ENCODE data around the gene KMT2C.
"Not testable (repeated sequence)": the region's sequence is repeated elsewhere in the genome, so short reads cannot be mapped to it uniquely, and the experiment has no call there.

The KMT2C gene

GRCh38 chr7:152382244-152382643 is 53.6 kb downstream of the KMT2C start (continued):
- TF ChIP-seq OVOL3 (tag by site-specific recombination; IDR thresholded peaks at IDR 0.05) (peak; percentile 79; the same call in 1 of the 2 replicates), PRDM4 (tag by site-specific recombination; IDR thresholded peaks at IDR 0.05) (peak; percentile 33; the same call in 1 of the 2 replicates), ZNF776 (tag by site-specific recombination; IDR thresholded peaks at IDR 0.05; ENCODE audit: borderline replicate concordance) (no peak), ZNF202 (tag by site-specific recombination; IDR thresholded peaks at IDR 0.05; ENCODE audit: borderline replicate concordance) (no peak), GLIS2 (tag by site-specific recombination; IDR thresholded peaks at IDR 0.05) (no peak), CTCF (tag by site-specific recombination; IDR thresholded peaks at IDR 0.05) (no peak), FEZF1 (tag by site-specific recombination; IDR thresholded peaks at IDR 0.05) (peak; percentile 74), ZNF341 (tag by site-specific recombination; IDR thresholded peaks at IDR 0.05; ENCODE audit: low read depth) (no peak), ZEB2 (tag by site-specific recombination; IDR thresholded peaks at IDR 0.05) (peak; percentile 45; the same call in 1 of the 2 replicates), ZBTB8A (tag by site-specific recombination; IDR thresholded peaks at IDR 0.05) (0 out of 2 replicates have a peak, but pooled peaks have one; percentile 37)

- POLR2A ChIA-PET; H3K9me3 ChIP-seq (ENCODE audit: control insufficient read depth, insufficient read depth, low read depth, low read length); H3K4me1 ChIP-seq (ENCODE audit: control insufficient read depth, insufficient read depth, low read length); H3K27ac ChIP-seq (ENCODE audit: extremely low read depth, low read depth, low read length); H3K36me3 ChIP-seq (ENCODE audit: control insufficient read depth in 2 of 2, insufficient read depth in 1 of 2, low read length in 2 of 2); H3K4me3 ChIP-seq (ENCODE audit: low read depth, low read length); CTCF ChIA-PET: not testable (repeated sequence)
- TF ChIP-seq ZFHX2 (tag by site-specific recombination; conservative IDR thresholded peaks at IDR 0.05), result 0 out of 2 replicates have a peak, but pooled peaks have one; percentile 14
These were observed 54.7 kb downstream of the KMT2C start for GRCh38 chr7:152380931-152381578.

GRCh38 chr7:152378497-152378896 is 57.3 kb downstream of the KMT2C start:
- CTCF ChIA-PET, result not testable (repeated sequence)

GRCh38 chr7:152376716-152377484 is 58.9 kb downstream of the KMT2C start:
- H3K4me1 ChIP-seq (ENCODE audit: control insufficient read depth, insufficient read depth, low read length); H3K36me3 ChIP-seq (ENCODE audit: control insufficient read depth in 2 of 2, insufficient read depth in 1 of 2, low read length in 2 of 2); POLR2A ChIA-PET; CTCF ChIA-PET; H3K27ac ChIP-seq (ENCODE audit: extremely low read depth, low read depth, low read length); H3K4me3 ChIP-seq (ENCODE audit: low read depth, low read length); H3K9me3 ChIP-seq (ENCODE audit: control insufficient read depth, insufficient read depth, low read depth, low read length): not testable (repeated sequence)

More at GRCh38 chr7:152378497-152378896, 57.3 kb downstream of the KMT2C start:
- H3K9me3 ChIP-seq (ENCODE audit: control insufficient read depth, insufficient read depth, low read depth, low read length); H3K36me3 ChIP-seq (ENCODE audit: control insufficient read depth in 2 of 2, insufficient read depth in 1 of 2, low read length in 2 of 2); H3K27ac ChIP-seq (ENCODE audit: extremely low read depth, low read depth, low read length); H3K4me3 ChIP-seq (ENCODE audit: low read depth, low read length); H3K4me1 ChIP-seq (ENCODE audit: control insufficient read depth, insufficient read depth, low read length); POLR2A ChIA-PET: not testable (repeated sequence)
- peak; percentile 92 for TF ChIP-seq ZNF558 (tag by site-specific recombination; IDR thresholded peaks at IDR 0.05)
